ENCODE data around the gene NDUFAF4.
"Not testable (repeated sequence)": the region's sequence is repeated elsewhere in the genome, so short reads cannot be mapped to it uniquely, and the experiment has no call there.

The NDUFAF4 gene

GRCh38 chr6:96900873-96901272 lies 3.2 kb upstream of the NDUFAF4 start:
- DNase-seq (ENCODE audit: low read depth), result no peak
- no peak overlapping the region for H3K4me3 ChIP-seq (ENCODE audit: low read length)
- TF ChIP-seq CTCF (conservative IDR thresholded peaks at IDR 0.05; ENCODE audit: low read depth, low read length), result no peak

DNA sequence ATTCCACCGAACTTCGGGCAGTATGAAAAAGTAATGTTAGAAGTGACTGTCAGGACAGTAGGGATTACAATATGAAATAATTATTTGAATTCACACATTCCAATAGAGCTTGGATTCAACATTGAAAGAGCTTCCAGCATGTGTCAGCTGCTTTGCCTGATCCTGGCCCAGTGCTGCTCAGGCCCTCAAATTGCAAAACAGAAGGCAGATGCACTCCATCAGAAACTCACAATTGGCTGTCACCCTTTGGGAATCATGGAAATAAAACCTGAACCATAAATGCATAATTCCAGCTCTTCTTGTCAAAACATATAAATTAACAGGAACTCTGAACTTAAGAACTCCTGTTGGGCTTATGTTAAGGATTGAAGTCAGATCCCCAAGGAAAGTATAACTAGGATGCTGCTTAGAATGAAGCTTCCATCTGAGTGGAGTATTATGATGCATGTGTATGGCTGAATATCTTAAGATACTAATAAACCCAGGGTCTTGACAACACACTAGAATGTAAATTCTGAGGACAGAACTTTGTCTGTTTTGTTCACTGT lies 1.8 kb upstream of the NDUFAF4 start:
- no peak for DNase-seq (ENCODE audit: low read depth)
- TF ChIP-seq CTCF (conservative IDR thresholded peaks at IDR 0.05; ENCODE audit: low read depth, low read length), result no peak

GRCh38 chr6:96899019-96899418 lies 1.3 kb upstream of the NDUFAF4 start:
- peak; percentile 53 for TF ChIP-seq CTCF (conservative IDR thresholded peaks at IDR 0.05; ENCODE audit: low read depth, low read length)
- no peak for DNase-seq (ENCODE audit: low read depth)

More for the DNA sequence above, 1.8 kb upstream of the NDUFAF4 start:
- H3K4me3 ChIP-seq (ENCODE audit: low read length), result no peak overlapping the region

GRCh38 chr6:96898241-96898851 lies 655 bp upstream of the NDUFAF4 start:
- DNase-seq (ENCODE audit: low read depth), result no peak
- no peak for TF ChIP-seq CTCF (conservative IDR thresholded peaks at IDR 0.05; ENCODE audit: low read depth, low read length)
- H3K4me3 ChIP-seq (ENCODE audit: low read length), result peak overlapping the region; percentile 82

More at GRCh38 chr6:96899019-96899418, 1.3 kb upstream of the NDUFAF4 start:
- no peak overlapping the region for H3K4me3 ChIP-seq (ENCODE audit: low read length)

DNA sequence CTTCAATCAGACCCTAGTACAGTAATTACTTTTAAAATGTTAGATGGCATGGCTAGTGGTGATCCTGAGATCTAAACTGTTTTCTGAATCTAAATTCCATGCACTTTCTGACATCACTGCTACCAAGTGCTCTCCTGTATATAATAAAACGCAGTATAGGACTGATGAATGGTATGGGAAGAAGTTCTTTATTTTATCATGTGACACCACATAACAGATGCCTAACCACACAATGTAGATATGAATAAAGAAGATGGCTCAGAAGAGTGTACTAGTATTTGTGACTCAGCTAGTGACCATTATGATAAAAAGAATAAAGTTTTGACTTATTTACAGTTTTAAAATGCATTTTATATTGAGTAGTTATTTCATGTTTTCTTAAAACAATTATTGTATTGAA lies 8.5 kb downstream of the NDUFAF4 start:
- no peak for TF ChIP-seq CTCF (conservative IDR thresholded peaks at IDR 0.05; ENCODE audit: low read depth, low read length)
- no peak overlapping the region for H3K4me3 ChIP-seq (ENCODE audit: low read length)
- no peak for DNase-seq (ENCODE audit: low read depth)

DNA sequence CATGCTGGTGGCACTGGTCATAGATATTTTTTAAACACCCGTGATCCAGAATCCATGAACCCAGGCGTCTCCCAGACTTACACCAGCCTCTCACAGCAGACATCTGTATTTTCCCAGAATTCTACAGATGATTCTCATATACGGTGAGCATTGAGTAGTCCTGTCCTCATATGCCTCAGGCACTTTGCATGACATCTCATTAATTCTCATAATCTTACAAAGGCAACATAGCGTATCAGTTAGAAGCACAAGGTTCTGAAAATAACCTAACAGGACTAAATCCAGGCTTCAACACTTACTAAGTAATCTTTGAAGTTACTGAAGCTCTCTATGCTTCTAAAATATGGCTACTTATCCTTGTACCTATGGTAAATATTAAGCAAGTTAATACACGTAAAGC lies 8.9 kb downstream of the NDUFAF4 start:
- no peak overlapping the region for H3K4me3 ChIP-seq (ENCODE audit: low read length)
- no peak for DNase-seq (ENCODE audit: low read depth)
- TF ChIP-seq CTCF (conservative IDR thresholded peaks at IDR 0.05; ENCODE audit: low read depth, low read length), result no peak

DNA sequence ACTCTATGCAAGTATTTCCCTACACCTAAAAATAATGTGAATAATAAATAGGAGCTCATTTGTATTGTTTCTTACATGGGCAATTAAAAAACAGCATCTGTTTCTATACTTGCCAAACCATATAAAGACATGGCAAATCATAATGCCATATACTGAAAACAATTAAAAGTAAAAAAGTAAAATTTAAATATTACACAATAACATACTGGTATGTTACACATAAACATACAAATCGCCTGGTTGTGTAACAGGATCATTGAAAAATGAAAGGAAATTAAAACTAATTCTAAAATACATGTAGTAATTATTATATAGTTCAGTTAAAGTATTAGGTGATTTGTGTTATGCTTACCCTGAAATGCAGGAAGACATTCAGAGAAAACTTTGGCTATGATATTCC lies 11.2 kb downstream of the NDUFAF4 start:
- no peak overlapping the region for H3K4me3 ChIP-seq (ENCODE audit: low read length)
- no peak for TF ChIP-seq CTCF (conservative IDR thresholded peaks at IDR 0.05; ENCODE audit: low read depth, low read length)
- DNase-seq (ENCODE audit: low read depth), result no peak

GRCh38 chr6:96885187-96885631 lies 12.5 kb downstream of the NDUFAF4 start:
- not testable (repeated sequence) for H3K4me3 ChIP-seq (ENCODE audit: low read length); DNase-seq (ENCODE audit: low read depth)

All from retinal pigment epithelial cell (primary cell).